Measurements from ENCODE around the gene MIPOL1. TPM values are rescaled to one million over a fixed set of nuclear protein-coding genes. Genes with fewer than 3 reads are reported as not detected.

The MIPOL1 gene
- total and polyA plus RNA-seq, 9 of the 15 experiments (the other 6 are each of a cell fraction or from before 2014, with no cell fraction given) = 6.7 to 21.9 (median 12.4) TPM

GRCh38 chr14:37429618-37430017 lies 231.9 kb downstream of the MIPOL1 start (continued):
- TF ChIP-seq ZBTB40 (IDR thresholded peaks at IDR 0.05) (no peak), ZBTB40 (CRISPR knock-in tag; IDR thresholded peaks at IDR 0.05) (no peak), RBM22 (IDR thresholded peaks at IDR 0.05; ENCODE audit: low read depth, low read length, poor library complexity, severe bottlenecking) (no peak), ZNF280A (IDR thresholded peaks at IDR 0.05; ENCODE audit: low read depth, partially characterized antibody) (no peak), POLR2AphosphoS5 (IDR thresholded peaks at IDR 0.05; ENCODE audit: control insufficient read depth, insufficient read depth, low read depth, low read length) (no peak), BHLHE40 (IDR thresholded peaks at IDR 0.05; ENCODE audit: low read length) (no peak), GTF2F1 (IDR thresholded peaks at IDR 0.05; ENCODE audit: low read depth, low read length) (no peak), ZNF324 (CRISPR knock-in tag; IDR thresholded peaks at IDR 0.05) (no peak), ZNF436 (CRISPR knock-in tag; IDR thresholded peaks at IDR 0.05) (no peak), FOXP4 (CRISPR knock-in tag; IDR thresholded peaks at IDR 0.05; ENCODE audit: borderline replicate concordance) (no peak)

All from K562 (cell line).